IMR-90 (cell line): ENCODE data around the gene MFSD2B. TPM values are rescaled to one million over a fixed set of nuclear protein-coding genes. Genes with fewer than 3 reads are reported as not detected.

ENCODE experiments used
- ATAC-seq: fragments of 200-7000 bp; cut with Tn5 transposase; 2 replicates; pipeline ENCODE4 v1.9.1; 2020; ENCODE audit warnings: low read depth, mild to moderate bottlenecking, moderate library complexity
- BruUV-seq: library from RNA; stranded (reverse); fragments of 400-500 nt; replicated peaks from 2 replicates; lab custom pipeline; 2021; lab: Mats Ljungman, UMichigan
- CTCF ChIA-PET: fragments of 300-600 bp; formaldehyde crosslinking; extraction: SDS; loops from one replicate; lab custom pipeline; 2021; ENCODE audit warnings: antibody characterized with exemption; lab: Yijun Ruan, JAX
- POLR2A ChIA-PET: fragments of 300-600 bp; sonication (Branson Sonifier 250); formaldehyde crosslinking; loops from one replicate; lab custom pipeline; 2022; ENCODE audit warnings: antibody characterized with exemption; ENCODE audit not compliant: unreplicated experiment; lab: Charles Lee
- DNase-seq: peaks from one replicate; pipeline ENCODE4 v3.0.0; 2013
- H2AFZ ChIP-seq: replicated peaks from 2 replicates; pipeline ENCODE3; 2013; ENCODE audit warnings: low read length, mild to moderate bottlenecking; ENCODE audit not compliant: poor library complexity
- H2AK5ac ChIP-seq: 2 replicates; pipeline ENCODE4 v1.6.1; 2013; ENCODE audit warnings: low read depth, low read length, inconsistent platforms
- H2AK9ac ChIP-seq: replicated peaks from 2 replicates; pipeline ENCODE3; 2013; ENCODE audit warnings: mild to moderate bottlenecking, low read depth, low read length, moderate library complexity; ENCODE audit not compliant: poor library complexity
- H2BK120ac ChIP-seq: 2 replicates; pipeline ENCODE4 v1.6.1; 2013; ENCODE audit warnings: low read depth, low read length, inconsistent platforms
- H2BK15ac ChIP-seq: 3 replicates; pipeline ENCODE4 v1.6.1; 2013; ENCODE audit warnings: low read depth, low read length, inconsistent platforms
- H2BK20ac ChIP-seq: 2 replicates; pipeline ENCODE4 v1.6.1; 2013; ENCODE audit warnings: low read depth, mild to moderate bottlenecking, inconsistent platforms, low read length, moderate library complexity
- H2BK5ac ChIP-seq: 2 replicates; pipeline ENCODE4 v1.6.1; 2013; ENCODE audit warnings: mild to moderate bottlenecking, low read depth, low read length, inconsistent platforms; ENCODE audit not compliant: poor library complexity, severe bottlenecking
- H3K14ac ChIP-seq: replicated peaks from 2 replicates; pipeline ENCODE4 v1.6.1; 2013; ENCODE audit warnings: low read depth, low read length, inconsistent platforms
- H3K18ac ChIP-seq: 2 replicates; pipeline ENCODE4 v1.6.1; 2013; ENCODE audit warnings: low read depth, low read length, control low read depth
- H3K23ac ChIP-seq: 2 replicates; pipeline ENCODE4 v1.6.1; 2013; ENCODE audit warnings: low read depth, low read length, inconsistent platforms
- H3K27ac ChIP-seq: 2 replicates; pipeline ENCODE4 v1.5.1; 2013; ENCODE audit warnings: mild to moderate bottlenecking, control low read depth, low read length; ENCODE audit not compliant: insufficient read depth
- H3K27me3 ChIP-seq: 2 replicates; pipeline ENCODE4 v1.6.1; 2013; ENCODE audit warnings: low read length; ENCODE audit not compliant: control insufficient read depth, insufficient read depth
- H3K36me3 ChIP-seq: 2 replicates; pipeline ENCODE4 v1.6.1; 2013; ENCODE audit warnings: low read length, mixed read lengths; ENCODE audit not compliant: control insufficient read depth, insufficient read depth
- H3K4ac ChIP-seq: 2 replicates; pipeline ENCODE4 v1.6.1; 2013; ENCODE audit warnings: low read depth, low read length, inconsistent platforms
- H3K4me1 ChIP-seq: 2 replicates; pipeline ENCODE4 v1.6.1; 2013; ENCODE audit warnings: low read length, mixed read lengths; ENCODE audit not compliant: control insufficient read depth, insufficient read depth
- H3K4me2 ChIP-seq: 2 replicates; pipeline ENCODE4 v1.6.1; 2013; ENCODE audit warnings: low read depth, mild to moderate bottlenecking, control low read depth, low read length, moderate library complexity
- H3K4me3 ChIP-seq: 2 replicates; pipeline ENCODE4 v1.5.1; 2013; ENCODE audit warnings: low read depth, mild to moderate bottlenecking, control low read depth, low read length, moderate library complexity; ENCODE audit not compliant: insufficient read depth
- H3K56ac ChIP-seq: 2 replicates; pipeline ENCODE4 v1.6.1; 2013; ENCODE audit warnings: low read length, inconsistent platforms; ENCODE audit not compliant: insufficient read depth; ENCODE audit errors: extremely low read depth
- H3K79me1 ChIP-seq, 2 experiments: 2 replicates each; pipeline ENCODE4 v1.6.1; 2013; ENCODE audit warnings: low read length in 2 of 2, inconsistent platforms in 1 of 2, low read depth in 1 of 2
- H3K9ac ChIP-seq: 2 replicates; pipeline ENCODE4 v1.6.1; 2013; ENCODE audit warnings: low read depth, low read length, control low read depth
- H3K9me1 ChIP-seq: 2 replicates; pipeline ENCODE4 v1.6.1; 2013; ENCODE audit warnings: low read length, inconsistent platforms; ENCODE audit not compliant: insufficient read depth
- H3K9me3 ChIP-seq: 2 replicates; pipeline ENCODE4 v1.6.1; 2013; ENCODE audit warnings: low read length; ENCODE audit not compliant: control insufficient read depth, insufficient read depth
- H4K20me1 ChIP-seq: 2 replicates; pipeline ENCODE4 v1.6.1; 2013; ENCODE audit warnings: low read length, inconsistent platforms; ENCODE audit not compliant: insufficient read depth
- H4K5ac ChIP-seq: 2 replicates; pipeline ENCODE4 v1.6.1; 2013; ENCODE audit warnings: mild to moderate bottlenecking, low read depth, low read length, control low read depth
- H4K8ac ChIP-seq, 2 experiments: 2 replicates each; pipeline ENCODE4 v1.6.1; 2013; ENCODE audit warnings: low read depth in 2 of 2, low read length in 2 of 2, control low read depth in 1 of 2, inconsistent platforms in 1 of 2
- H4K91ac ChIP-seq: 2 replicates; pipeline ENCODE4 v1.6.1; 2013; ENCODE audit warnings: low read depth, low read length, inconsistent platforms; ENCODE audit not compliant: insufficient read depth
- CEBPB ChIP-seq: IDR thresholded peaks from 2 replicates; pipeline ENCODE4 v1.6.1; 2012; ENCODE audit warnings: low read depth, low read length, improper control_type of control experiment
- CHD1 ChIP-seq: IDR thresholded peaks from 2 replicates; pipeline ENCODE4 v1.6.1; 2012; ENCODE audit warnings: low read depth, low read length, improper control_type of control experiment
- CTCF ChIP-seq: conservative IDR thresholded peaks from 2 replicates; pipeline ENCODE4 v1.5.1; 2012; ENCODE audit warnings: mild to moderate bottlenecking, low read depth, low read length, improper control_type of control experiment
- ELK1 ChIP-seq: fragments of 150-350 bp; IDR thresholded peaks from 2 replicates; pipeline ENCODE4 v1.6.1; 2016; ENCODE audit warnings: low read depth, mild to moderate bottlenecking, low read length, moderate library complexity, borderline replicate concordance
- FOS ChIP-seq: fragments of 150-350 bp; IDR thresholded peaks from 2 replicates; pipeline ENCODE4 v1.6.1; 2016; ENCODE audit warnings: low read depth, low read length
- MAFK ChIP-seq: IDR thresholded peaks from 2 replicates; pipeline ENCODE4 v1.6.1; 2012; ENCODE audit warnings: low read depth, low read length, improper control_type of control experiment
- MAZ ChIP-seq: IDR thresholded peaks from 2 replicates; pipeline ENCODE4 v1.6.1; 2012; ENCODE audit warnings: low read depth, mild to moderate bottlenecking, low read length, improper control_type of control experiment, moderate library complexity, borderline replicate concordance
- MXI1 ChIP-seq: IDR thresholded peaks from 2 replicates; pipeline ENCODE4 v1.6.1; 2012; ENCODE audit warnings: low read depth, mild to moderate bottlenecking, low read length, moderate library complexity, borderline replicate concordance
- NFE2L2 ChIP-seq: fragments of 150-350 bp; IDR thresholded peaks from 2 replicates; pipeline ENCODE4 v1.6.1; 2016; ENCODE audit warnings: low read depth, mild to moderate bottlenecking, low read length
- POLR2A ChIP-seq: IDR thresholded peaks from 2 replicates; pipeline ENCODE4 v1.6.1; 2012; ENCODE audit warnings: mild to moderate bottlenecking, low read depth, low read length
- RAD21 ChIP-seq: IDR thresholded peaks from 2 replicates; pipeline ENCODE4 v1.6.1; 2012; ENCODE audit warnings: low read length, improper control_type of control experiment
- RCOR1 ChIP-seq: IDR thresholded peaks from 2 replicates; pipeline ENCODE4 v1.6.1; 2012; ENCODE audit warnings: mild to moderate bottlenecking, low read length, improper control_type of control experiment; ENCODE audit not compliant: insufficient replicate concordance
- SMC3 ChIP-seq: fragments of 150-350 bp; IDR thresholded peaks from 2 replicates; pipeline ENCODE4 v1.6.1; 2016; ENCODE audit warnings: low read depth, mild to moderate bottlenecking, antibody characterized with exemption, low read length, moderate library complexity
- USF2 ChIP-seq: fragments of 150-350 bp; IDR thresholded peaks from 2 replicates; pipeline ENCODE4 v1.6.1; 2017; ENCODE audit warnings: mild to moderate bottlenecking, antibody characterized with exemption, low read length, low read depth
- WGBS, 2 experiments: methylation state at CpG; one replicate each; pipeline versions ENCODE4 v1.1.5 to v1.1.7; 2013; ENCODE audit warnings: missing lambda C conversion rate in 2 of 2; ENCODE audit not compliant: insufficient read length in 1 of 2; ENCODE audit errors: extremely low coverage in 2 of 2; 5-methylcytosine and 5-hydroxymethylcytosine counted together
- dilution Hi-C: fragments of 300-500 bp; cut with HindIII; formaldehyde crosslinking; loops from one replicate; pipeline ENCODE4 v1.14.3; 2018; ENCODE audit warnings: low sequenced_read_pairs; ENCODE audit not compliant: unreplicated experiment
- in situ Hi-C: fragments of 300-500 bp; cut with MboI; formaldehyde crosslinking; loops from 3 replicates; pipeline ENCODE4 v1.14.3; 2019; ENCODE audit warnings: low sequenced_read_pairs, inconsistent platforms, mixed read lengths
- intact Hi-C: fragments of 100-400 bp; cut with micrococcal nuclease; formaldehyde crosslinking; loops from 2 replicates; pipeline ENCODE4 v1.10.0; 2022
- polyA plus RNA-seq, 3 experiments: library from polyadenylated mRNA; depleted of rRNA; stranded (reverse); fragments of >200 nt; gene quantifications; 2 replicates each; pipeline ENCODE4 v1.2.3, GENCODE V29; 2012; ENCODE audit warnings: low replicate concordance in 1 of 3
- total RNA-seq: library from RNA; depleted of rRNA; stranded (reverse); fragments of >200 nt; gene quantifications from 2 replicates; pipeline ENCODE4 v1.2.3, GENCODE V29; 2012

Gene MFSD2B
- total and polyA plus RNA-seq, 2 of the 4 experiments (the other 2 are of a cell fraction) = 0.05 TPM; not detected in 1

DNA sequence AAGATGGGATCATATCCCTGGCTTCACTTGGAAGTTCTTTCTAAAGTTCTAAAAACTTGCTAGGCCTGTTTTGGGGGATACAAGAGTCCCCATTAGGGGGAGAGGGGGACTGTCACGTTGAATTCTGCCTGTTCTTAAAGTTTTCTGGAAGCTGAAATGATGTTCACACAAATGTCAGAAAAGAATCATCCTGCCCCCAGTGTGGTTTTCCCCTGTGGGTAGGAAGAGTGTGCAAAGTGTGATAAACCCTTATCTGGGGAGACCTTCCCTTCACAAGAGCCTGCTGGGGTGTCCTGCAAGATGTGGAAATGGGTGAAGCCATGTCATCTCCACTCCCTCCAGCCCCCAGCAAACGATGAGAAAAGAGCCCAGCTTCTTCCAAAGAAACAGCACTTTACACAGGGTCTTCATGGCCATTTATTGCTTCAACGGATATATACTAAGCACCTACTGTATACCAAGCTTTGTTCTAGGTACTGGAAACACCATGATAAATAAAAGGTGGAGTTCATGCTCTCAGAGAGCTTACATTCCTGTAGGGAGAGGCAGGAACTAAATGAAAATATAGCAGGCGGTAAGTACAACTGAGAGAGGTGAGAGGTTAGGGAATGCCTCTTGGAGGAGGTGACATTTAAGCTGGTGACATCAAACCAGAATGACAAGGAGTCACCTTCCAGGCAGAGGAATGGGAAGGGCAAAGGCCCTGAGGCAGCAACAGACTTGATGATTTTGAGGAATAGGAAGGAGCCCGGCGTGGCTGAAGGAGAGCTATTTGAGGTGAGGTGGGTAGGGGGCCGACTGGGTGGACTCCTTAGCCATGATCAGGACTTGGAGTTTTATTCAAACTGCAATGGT, 1.6 kb downstream of the MFSD2B start:
- no peak overlapping the region for H3K9ac ChIP-seq
- no peak overlapping the region for H3K4me2 ChIP-seq
- DNase-seq = no peak
- H3K56ac ChIP-seq = no peak overlapping the region
- no peak overlapping the region; the same call in 1 of the 2 replicates for H2AK5ac ChIP-seq
- H4K20me1 ChIP-seq = no peaks in the 10 kb centered on the region
- POLR2A ChIA-PET = no interaction called here
- dilution Hi-C loops = no loop called here
- no peak overlapping the region for H3K27ac ChIP-seq
- no peak overlapping the region; the same call in 1 of the 2 replicates for H3K4ac ChIP-seq
- 71% methylated on average over 2 of the region's 7 CpGs; no CpG with 5 or more reads in 1 of the 2 experiments for WGBS, 2 experiments
- CTCF ChIA-PET = no interaction called here
- no peaks in the 10 kb centered on the region; a peak in 1 of 4 replicates for H3K79me1 ChIP-seq
- H3K18ac ChIP-seq = no peak overlapping the region
- 0 out of 2 replicates have a peak overlapping the region, but pooled peaks have one; percentile 16 for H2BK20ac ChIP-seq
- intact Hi-C loops = no loop called here
- H3K23ac ChIP-seq = 0 out of 2 replicates have a peak overlapping the region, but pooled peaks have one; percentile 15
- in situ Hi-C loops = no loop called here
- no peak overlapping the region for H2BK5ac ChIP-seq
- no peak overlapping the region for H2AFZ ChIP-seq
- no peak overlapping the region for H3K14ac ChIP-seq
- BruUV-seq = no TSS peak
- no peaks in the 10 kb centered on the region for H3K9me3 ChIP-seq
- H2BK120ac ChIP-seq = no peak overlapping the region
- H3K4me1 ChIP-seq = peaks cover 9% of the 10 kb centered on the region
- no peak overlapping the region; the same call in 1 of the 2 replicates for H4K91ac ChIP-seq
- H4K5ac ChIP-seq = no peak overlapping the region
- peaks cover 8% of the 10 kb centered on the region for H3K27me3 ChIP-seq
- no peak for ATAC-seq
- no peak overlapping the region for H4K8ac ChIP-seq
- no peak overlapping the region for H3K4me3 ChIP-seq
- H2BK15ac ChIP-seq = no peak overlapping the region
- no peaks in the 10 kb centered on the region for H3K36me3 ChIP-seq
- peaks cover 15% of the 10 kb centered on the region for H3K9me1 ChIP-seq
- H2AK9ac ChIP-seq = no peak overlapping the region
- TF ChIP-seq RAD21 (no peak), RCOR1 (no peak), MXI1 (no peak), MAFK (no peak), ELK1 (no peak), CEBPB (no peak), POLR2A (no peak), SMC3 (no peak), NFE2L2 (no peak), CTCF (no peak), FOS (no peak), USF2 (no peak), CHD1 (no peak), MAZ (no peak)
